Measurements from ENCODE around the gene SLC6A20.

Gene SLC6A20

GRCh38 chr3:45778761-45779201, 17.6 kb downstream of the SLC6A20 start:
- no peaks in the 10 kb centered on the region for H4K20me1 ChIP-seq (ENCODE audit: insufficient read depth)
- H3K4me2 ChIP-seq = no peak overlapping the region
- no peak overlapping the region for H2AFZ ChIP-seq (ENCODE audit: low read depth)
- no peak overlapping the region for H3K9ac ChIP-seq
- H3K4me3 ChIP-seq (IDR thresholded peaks at IDR 0.05; ENCODE audit: insufficient read depth, low read depth, low read length) = no peak overlapping the region
- H3K27ac ChIP-seq = no peak overlapping the region
- H3K36me3 ChIP-seq (ENCODE audit: insufficient read depth) = no peaks in the 10 kb centered on the region
- no peaks in the 10 kb centered on the region for H3K79me2 ChIP-seq (ENCODE audit: insufficient read depth, low read depth)
- no peaks in the 10 kb centered on the region for H3K4me1 ChIP-seq (ENCODE audit: low read depth, poor library complexity, severe bottlenecking)
- no peaks in the 10 kb centered on the region for H3K27me3 ChIP-seq (ENCODE audit: insufficient read depth, low read depth)
- TF ChIP-seq, protein P1, sequence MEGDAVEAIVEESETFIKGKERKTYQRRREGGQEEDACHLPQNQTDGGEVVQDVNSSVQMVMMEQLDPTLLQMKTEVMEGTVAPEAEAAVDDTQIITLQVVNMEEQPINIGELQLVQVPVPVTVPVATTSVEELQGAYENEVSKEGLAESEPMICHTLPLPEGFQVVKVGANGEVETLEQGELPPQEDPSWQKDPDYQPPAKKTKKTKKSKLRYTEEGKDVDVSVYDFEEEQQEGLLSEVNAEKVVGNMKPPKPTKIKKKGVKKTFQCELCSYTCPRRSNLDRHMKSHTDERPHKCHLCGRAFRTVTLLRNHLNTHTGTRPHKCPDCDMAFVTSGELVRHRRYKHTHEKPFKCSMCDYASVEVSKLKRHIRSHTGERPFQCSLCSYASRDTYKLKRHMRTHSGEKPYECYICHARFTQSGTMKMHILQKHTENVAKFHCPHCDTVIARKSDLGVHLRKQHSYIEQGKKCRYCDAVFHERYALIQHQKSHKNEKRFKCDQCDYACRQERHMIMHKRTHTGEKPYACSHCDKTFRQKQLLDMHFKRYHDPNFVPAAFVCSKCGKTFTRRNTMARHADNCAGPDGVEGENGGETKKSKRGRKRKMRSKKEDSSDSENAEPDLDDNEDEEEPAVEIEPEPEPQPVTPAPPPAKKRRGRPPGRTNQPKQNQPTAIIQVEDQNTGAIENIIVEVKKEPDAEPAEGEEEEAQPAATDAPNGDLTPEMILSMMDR (conservative IDR thresholded peaks at IDR 0.05; ENCODE audit: low read depth, low read length) = no peak

DNA sequence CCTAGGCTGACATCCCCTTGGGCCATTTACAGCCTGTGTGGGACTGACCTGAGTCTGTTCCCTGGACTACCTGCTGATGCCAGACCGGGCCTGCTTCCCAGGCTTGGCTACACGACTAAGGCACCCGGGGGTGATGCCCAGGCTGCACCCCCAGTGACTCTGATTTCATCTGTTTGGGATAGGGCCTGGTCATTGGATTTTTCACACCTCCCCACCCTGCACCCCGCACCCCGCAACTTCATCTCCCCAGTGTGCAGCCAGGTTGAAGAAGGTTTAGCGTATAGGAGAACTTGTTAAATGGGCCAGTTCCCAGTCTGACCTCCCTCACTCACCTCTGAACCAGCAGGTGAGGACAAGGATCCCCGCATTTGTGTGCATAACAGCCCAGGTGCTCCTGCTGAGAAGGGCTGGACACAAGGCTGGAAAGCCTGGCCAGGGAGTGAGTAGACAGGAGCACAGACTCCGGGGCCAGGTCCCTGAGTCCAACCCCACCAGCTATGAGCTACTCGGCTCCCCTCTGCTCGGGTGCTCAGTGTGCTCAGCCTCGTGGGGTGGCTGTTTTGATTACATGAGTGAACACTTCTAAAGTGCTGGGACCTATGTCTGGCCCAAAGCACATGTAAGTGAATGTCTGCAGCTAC, 18.5 kb downstream of the SLC6A20 start:
- Histone ChIP-seq H3K27me3 (ENCODE audit: insufficient read depth, low read depth) (no peaks in the 10 kb centered on the region), H3K4me1 (ENCODE audit: low read depth, poor library complexity, severe bottlenecking) (peaks cover 4% of the 10 kb centered on the region), H3K4me3 (IDR thresholded peaks at IDR 0.05; ENCODE audit: insufficient read depth, low read depth, low read length) (no peak overlapping the region), H3K4me2 (no peak overlapping the region), H2AFZ (ENCODE audit: low read depth) (no peak overlapping the region), H3K36me3 (ENCODE audit: insufficient read depth) (no peaks in the 10 kb centered on the region), H3K27ac (no peak overlapping the region), H3K9ac (no peak overlapping the region), H4K20me1 (ENCODE audit: insufficient read depth) (no peaks in the 10 kb centered on the region), H3K79me2 (ENCODE audit: insufficient read depth, low read depth) (no peaks in the 10 kb centered on the region)
- TF ChIP-seq, protein P1 (conservative IDR thresholded peaks at IDR 0.05; ENCODE audit: low read depth, low read length) = no peak

DNA sequence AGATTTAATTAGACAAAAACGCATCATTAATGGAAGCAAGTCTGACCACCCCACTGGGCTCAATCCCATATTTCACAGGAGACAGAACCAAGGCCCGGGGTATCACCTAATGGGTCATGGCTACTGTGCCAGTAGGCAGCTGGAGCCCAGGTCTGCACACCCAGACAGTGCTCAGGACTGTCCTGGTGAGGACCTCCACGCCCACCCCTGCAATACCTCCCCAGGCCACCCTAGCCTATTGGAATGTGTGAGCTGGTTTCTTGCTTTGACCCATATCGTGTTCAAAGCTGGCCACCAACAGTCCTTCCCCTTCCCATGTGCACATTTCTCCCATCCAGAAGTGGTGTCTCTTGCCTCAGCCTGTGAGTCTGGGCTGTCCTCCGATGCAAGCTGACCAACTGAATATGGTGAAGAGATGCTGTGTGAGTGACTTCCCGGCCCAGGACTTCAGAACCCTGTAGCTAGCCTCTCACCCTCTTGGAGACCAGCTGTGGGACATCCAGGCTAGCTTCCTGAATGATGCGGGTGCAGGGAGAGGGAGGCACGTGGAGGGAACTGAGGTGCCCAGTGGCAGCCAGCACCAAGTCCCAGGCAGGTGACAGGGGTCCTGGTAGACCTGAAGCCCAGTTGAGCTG, 19.1 kb downstream of the SLC6A20 start:
- no peaks in the 10 kb centered on the region for H3K36me3 ChIP-seq (ENCODE audit: insufficient read depth)
- no peaks in the 10 kb centered on the region for H3K27me3 ChIP-seq (ENCODE audit: insufficient read depth, low read depth)
- H3K4me1 ChIP-seq (ENCODE audit: low read depth, poor library complexity, severe bottlenecking) = peaks cover 9% of the 10 kb centered on the region
- H3K79me2 ChIP-seq (ENCODE audit: insufficient read depth, low read depth) = no peaks in the 10 kb centered on the region
- H2AFZ ChIP-seq (ENCODE audit: low read depth) = no peak overlapping the region
- H3K9ac ChIP-seq = no peak overlapping the region
- H3K4me3 ChIP-seq (IDR thresholded peaks at IDR 0.05; ENCODE audit: insufficient read depth, low read depth, low read length) = no peak overlapping the region
- H4K20me1 ChIP-seq (ENCODE audit: insufficient read depth) = no peaks in the 10 kb centered on the region
- no peak overlapping the region for H3K27ac ChIP-seq
- no peak overlapping the region for H3K4me2 ChIP-seq
- TF ChIP-seq, protein P1 (conservative IDR thresholded peaks at IDR 0.05; ENCODE audit: low read depth, low read length) = no peak

- no peaks in the 10 kb centered on the region for H4K20me1 ChIP-seq (ENCODE audit: insufficient read depth)
- TF ChIP-seq, protein P1 (conservative IDR thresholded peaks at IDR 0.05; ENCODE audit: low read depth, low read length) = no peak
Observed at GRCh38 chr3:45776611-45777010, 19.7 kb downstream of the SLC6A20 start.

More at GRCh38 chr3:45776611-45777010, 19.7 kb downstream of the SLC6A20 start:
- Histone ChIP-seq H2AFZ (ENCODE audit: low read depth) (no peak overlapping the region), H3K9ac (no peak overlapping the region), H3K27me3 (ENCODE audit: insufficient read depth, low read depth) (no peaks in the 10 kb centered on the region), H3K27ac (no peak overlapping the region), H3K4me1 (ENCODE audit: low read depth, poor library complexity, severe bottlenecking) (peaks cover 9% of the 10 kb centered on the region), H3K79me2 (ENCODE audit: insufficient read depth, low read depth) (no peaks in the 10 kb centered on the region), H3K4me3 (IDR thresholded peaks at IDR 0.05; ENCODE audit: insufficient read depth, low read depth, low read length) (no peak overlapping the region), H3K36me3 (ENCODE audit: insufficient read depth) (no peaks in the 10 kb centered on the region), H3K4me2 (no peak overlapping the region)
